ENCODE data around the gene VPS16.
"Not testable (repeated sequence)": the region's sequence is repeated elsewhere in the genome, so short reads cannot be mapped to it uniquely, and the experiment has no call there.

The VPS16 gene

GRCh38 chr20:2872459-2873009 lies 32.0 kb downstream of the VPS16 start:
- ATAC-seq, result peak; percentile 42 to 49

- peak; percentile 97 for ATAC-seq
Measured at GRCh38 chr20:2873010-2873746, 32.6 kb downstream of the VPS16 start, which contains the start of gene PTPRA. Gene PTPRA (plus strand): TSS chr20:2873481. CDS start chr20:2964278, 90,797 bp downstream.

DNA sequence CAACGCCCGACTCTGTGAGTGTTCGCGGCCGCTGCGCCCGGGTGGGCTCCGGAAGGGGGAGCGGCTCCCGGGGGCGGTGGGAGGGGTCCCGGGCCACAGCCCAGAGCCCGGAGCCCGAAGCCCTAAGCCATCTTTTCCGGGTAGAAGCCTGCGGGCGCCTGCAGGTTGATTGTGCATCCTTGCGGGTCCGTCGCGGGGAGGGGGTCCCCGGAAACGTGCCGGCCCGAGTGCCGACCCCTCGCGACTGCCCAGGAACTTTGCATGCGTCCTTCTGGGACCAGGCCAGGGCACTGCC lies 33.1 kb downstream of the VPS16 start:
- no peak for ATAC-seq

- no peak for ATAC-seq
Measured at GRCh38 chr20:2874456-2874855, 33.9 kb downstream of the VPS16 start.

GRCh38 chr20:2875690-2876203 lies 35.2 kb downstream of the VPS16 start:
- no peak for ATAC-seq

- no peak for ATAC-seq
Measured at GRCh38 chr20:2878515-2878914, 38.0 kb downstream of the VPS16 start.

- no peak for ATAC-seq
Measured at GRCh38 chr20:2879146-2879545, 38.6 kb downstream of the VPS16 start.

GRCh38 chr20:2880650-2881049 lies 40.1 kb downstream of the VPS16 start:
- ATAC-seq, result no peak

DNA sequence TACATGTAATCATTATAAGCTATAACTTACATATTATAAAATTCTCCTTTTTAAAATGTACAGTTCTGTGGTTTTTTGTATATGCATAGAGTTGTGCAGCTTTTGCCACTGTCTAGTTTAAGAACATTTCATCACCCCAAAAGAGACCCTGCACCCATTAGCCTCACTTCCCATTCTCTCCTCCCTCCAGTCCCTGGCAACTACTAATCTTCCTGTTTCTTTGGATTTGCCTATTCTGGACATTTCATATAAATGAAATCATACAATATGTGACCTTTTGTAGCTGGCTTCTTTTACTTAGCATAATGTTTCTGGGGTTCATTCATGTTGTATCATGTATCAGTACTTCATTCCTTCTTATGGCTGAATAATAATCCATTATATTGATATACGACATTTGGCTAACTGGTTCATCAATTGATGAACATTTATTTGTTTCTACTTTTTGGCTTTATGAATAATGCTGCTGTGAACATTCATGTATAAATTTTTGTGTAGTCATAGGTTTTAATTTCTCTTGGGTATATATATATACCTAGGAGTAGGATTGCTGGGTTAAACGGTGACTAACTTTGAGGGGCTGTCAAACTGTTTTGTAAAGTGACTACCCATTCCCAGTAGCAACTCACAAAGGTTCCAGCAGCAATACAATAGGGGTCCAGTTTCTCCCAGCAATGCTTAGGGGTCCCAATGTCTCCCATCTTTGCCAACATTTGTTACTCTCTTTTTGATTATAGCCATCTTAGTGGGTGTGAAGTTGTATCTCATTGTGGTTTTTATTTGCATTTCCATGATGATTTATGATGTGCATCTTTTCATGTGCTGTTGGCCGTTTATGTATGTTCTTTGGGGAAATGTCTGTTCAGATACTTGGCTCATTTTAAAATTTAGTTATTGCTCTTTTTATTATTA lies 43.4 kb downstream of the VPS16 start:
- ATAC-seq, result peak in 1 of 2 donors; percentile 20

DNA sequence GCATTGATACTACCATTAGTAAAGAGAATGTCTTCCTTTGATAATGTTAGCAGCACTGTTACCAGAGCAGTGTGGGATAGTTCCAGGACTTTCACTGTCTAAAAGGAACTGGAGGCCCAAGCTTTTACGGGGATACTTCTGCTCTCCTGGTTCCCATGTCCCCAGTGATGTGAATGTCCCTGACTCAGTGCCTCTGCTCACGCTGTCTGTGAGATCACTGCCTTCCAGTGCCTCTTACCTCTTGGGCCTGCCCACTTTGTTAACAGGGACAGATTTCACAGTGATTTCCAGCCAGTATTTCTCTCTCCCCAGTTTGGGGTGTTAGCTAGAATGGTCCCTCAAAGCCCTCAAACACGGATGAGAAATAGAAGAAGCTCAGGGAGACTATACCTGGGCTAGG lies 47.2 kb downstream of the VPS16 start:
- ATAC-seq, result no peak

GRCh38 chr20:2888224-2888955 lies 47.8 kb downstream of the VPS16 start:
- no peak for ATAC-seq

DNA sequence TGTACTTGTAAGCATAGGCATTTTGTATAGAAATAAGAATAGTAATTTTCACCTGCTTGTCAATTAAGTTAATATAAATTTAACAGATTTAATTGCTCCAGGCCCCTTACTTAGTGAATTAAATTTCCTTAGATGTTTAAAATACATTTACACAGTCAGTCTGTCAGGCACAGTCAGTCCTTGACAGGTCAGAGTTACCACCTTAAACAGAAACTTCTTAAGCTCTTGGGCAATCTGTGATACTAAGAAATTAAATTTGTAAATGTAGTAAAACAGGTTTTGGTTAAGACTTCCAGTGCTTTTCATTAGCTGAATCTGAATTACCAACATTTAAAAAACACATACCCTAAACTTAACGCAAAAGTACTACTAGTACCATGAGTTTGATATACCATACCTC lies 48.7 kb downstream of the VPS16 start:
- ATAC-seq, result no peak

- ATAC-seq, result no peak
Measured at GRCh38 chr20:2889797-2890196, 49.3 kb downstream of the VPS16 start.

DNA sequence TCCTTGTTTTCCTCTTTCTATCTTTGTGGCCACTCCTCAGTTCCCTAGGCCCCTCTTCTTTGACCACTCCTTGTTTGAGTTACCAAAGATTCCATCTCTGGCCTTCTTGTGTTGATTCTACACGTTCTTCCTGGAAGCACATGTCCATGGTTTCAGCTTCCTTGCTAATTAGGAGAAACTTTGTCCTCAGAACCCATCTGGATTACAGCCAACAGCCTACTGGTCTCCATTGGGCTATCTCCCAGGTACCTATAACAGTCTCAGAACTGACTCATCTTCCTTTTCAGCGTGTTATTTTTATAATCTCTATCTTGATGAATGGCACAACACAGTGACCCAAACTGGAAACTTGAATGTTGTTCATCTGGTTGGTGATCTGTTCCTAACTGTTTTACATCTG lies 50.2 kb downstream of the VPS16 start:
- ATAC-seq, result no peak

- ATAC-seq, result no peak
Measured at GRCh38 chr20:2891343-2891742, 50.8 kb downstream of the VPS16 start.

DNA sequence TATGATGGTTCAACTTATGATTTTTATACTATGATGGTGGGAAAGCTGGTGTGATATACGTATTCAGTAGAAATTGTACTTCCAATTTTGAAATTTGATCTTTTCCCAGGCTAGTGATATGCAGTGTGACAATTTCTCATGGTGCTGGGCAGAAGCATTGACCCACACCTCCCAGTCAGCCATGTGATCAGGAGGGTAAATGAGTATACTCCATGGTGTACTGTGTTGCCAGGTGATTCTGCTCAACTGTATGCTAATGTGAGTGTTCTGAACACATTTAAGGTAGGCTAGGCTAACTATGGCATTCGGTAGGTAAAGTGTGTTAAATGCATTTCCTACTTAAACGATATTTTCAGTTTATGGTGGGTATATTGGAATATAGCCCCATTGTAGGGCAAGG lies 51.8 kb downstream of the VPS16 start:
- no peak for ATAC-seq

DNA sequence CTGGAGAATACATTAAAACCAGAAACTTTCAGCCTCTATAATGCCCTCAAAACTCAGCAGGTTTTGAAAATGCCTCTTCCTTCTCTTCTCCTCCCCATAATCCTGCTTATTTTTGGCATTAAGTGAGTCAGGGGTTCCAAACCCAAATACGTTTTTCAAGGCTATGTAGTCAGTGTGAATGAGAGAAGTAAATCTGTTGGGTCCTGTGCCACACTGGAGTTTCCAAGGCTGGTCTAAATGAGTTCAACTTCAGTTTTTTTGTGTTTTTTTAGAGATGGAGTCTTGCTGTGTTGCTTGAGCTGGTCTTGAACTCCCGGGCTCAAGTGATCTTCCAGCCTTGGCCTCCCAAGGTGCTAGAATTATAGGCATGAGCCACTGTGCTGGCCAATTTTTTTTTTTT lies 53.7 kb downstream of the VPS16 start:
- ATAC-seq, result no peak

DNA sequence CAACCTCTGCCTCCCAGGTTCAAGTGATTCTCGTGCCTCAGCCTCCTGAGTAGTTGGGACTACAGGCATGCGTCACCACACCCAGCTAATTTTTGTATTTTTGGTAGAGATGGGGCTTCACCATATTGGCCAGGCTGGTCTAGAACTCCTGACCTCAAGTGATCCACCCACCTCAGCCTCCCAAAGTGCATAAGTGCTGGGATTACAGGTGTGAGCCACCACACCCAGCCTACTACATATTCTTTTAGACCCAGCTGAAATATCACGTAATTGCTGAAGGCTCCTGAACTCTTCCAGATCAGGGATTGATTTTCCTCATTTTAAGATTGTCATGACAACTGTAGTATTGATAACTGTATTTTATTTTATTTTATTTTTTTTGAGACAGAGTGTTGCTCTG lies 54.6 kb downstream of the VPS16 start:
- ATAC-seq, result not testable (repeated sequence)

DNA sequence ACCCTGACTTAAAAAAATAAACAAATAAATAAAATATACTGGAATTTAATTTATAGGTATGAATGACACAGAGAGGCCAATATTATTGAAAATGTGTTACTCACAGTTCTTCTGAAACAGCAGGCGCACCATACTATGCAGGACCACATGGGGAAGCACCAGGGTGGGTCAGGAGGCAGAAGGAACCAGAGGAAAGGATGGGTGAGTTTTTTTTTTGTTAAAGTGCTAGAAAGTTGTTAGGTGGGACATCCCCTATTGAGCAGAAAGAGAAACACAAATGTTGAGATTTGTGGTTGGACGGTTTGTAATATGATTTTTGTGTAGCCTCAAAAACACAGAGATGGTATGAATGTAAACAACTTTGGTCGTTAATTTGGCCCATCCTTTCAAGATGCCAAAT lies 58.7 kb downstream of the VPS16 start:
- ATAC-seq, result peak in 1 of 2 donors; percentile 45

- no peak for ATAC-seq
Measured at GRCh38 chr20:2900845-2901592, 60.5 kb downstream of the VPS16 start.

GRCh38 chr20:2902291-2902690 lies 61.7 kb downstream of the VPS16 start:
- ATAC-seq, result no peak

GRCh38 chr20:2902818-2903217 lies 62.3 kb downstream of the VPS16 start:
- no peak for ATAC-seq

Data from activated CD4-positive, CD25-positive, alpha-beta regulatory T cell treated with anti-CD3 and anti-CD28 coated beads, Interleukin-2, amount 50 U/mL, for 24 hours (primary cell).